Loucy (cell line): ENCODE data around the gene BCL2.

Experiments
- H2AFZ ChIP-seq: fragments of 200-600 bp; sonication (generic); 2 replicates; pipeline ENCODE4 v1.6.0; 2016; ENCODE audit warnings: antibody characterized with exemption, mild to moderate bottlenecking, low read length, moderate library complexity
- H3F3A ChIP-seq: fragments of 200-600 bp; 2 replicates; pipeline ENCODE4 v1.6.0; 2016; ENCODE audit warnings: antibody characterized with exemption, low read depth, mild to moderate bottlenecking
- H3K27me3 ChIP-seq: fragments of 200-600 bp; sonication (generic); 2 replicates; pipeline ENCODE4 v1.6.1; 2014; ENCODE audit warnings: low read length, mild to moderate bottlenecking; ENCODE audit not compliant: insufficient read depth, poor library complexity, severe bottlenecking
- H3K36me3 ChIP-seq: fragments of 200-600 bp; sonication (generic); 2 replicates; pipeline ENCODE4 v1.6.1; 2016; ENCODE audit warnings: low read length; ENCODE audit not compliant: insufficient read depth
- H3K4me1 ChIP-seq: fragments of 200-600 bp; sonication (generic); 2 replicates; pipeline ENCODE4 v1.5.1; 2014; ENCODE audit warnings: low read length, mild to moderate bottlenecking; ENCODE audit not compliant: insufficient read depth, poor library complexity, severe bottlenecking
- H3K4me2 ChIP-seq: fragments of 200-600 bp; sonication (generic); 2 replicates; pipeline ENCODE4 v1.6.0; 2014; ENCODE audit warnings: antibody characterized with exemption, low read length, low read depth, mild to moderate bottlenecking; ENCODE audit not compliant: poor library complexity, severe bottlenecking
- H3K4me3 ChIP-seq: fragments of 200-600 bp; sonication (generic); 2 replicates; pipeline ENCODE4 v1.5.1; 2014; ENCODE audit warnings: low read length, mild to moderate bottlenecking, mixed read lengths; ENCODE audit not compliant: poor library complexity, severe bottlenecking
- H3K79me2 ChIP-seq: fragments of 200-600 bp; sonication (generic); 2 replicates; pipeline ENCODE4 v1.6.1; 2014; ENCODE audit warnings: low read length; ENCODE audit not compliant: insufficient read depth
- H3K9ac ChIP-seq: fragments of 200-600 bp; sonication (generic); 2 replicates; pipeline ENCODE4 v1.6.0; 2014; ENCODE audit warnings: mild to moderate bottlenecking, low read depth, low read length, moderate library complexity; ENCODE audit not compliant: poor library complexity, severe bottlenecking
- H3K9me2 ChIP-seq: fragments of 200-600 bp; sonication (generic); replicated peaks from 2 replicates; pipeline ENCODE4 v1.6.1; 2016; ENCODE audit warnings: low read depth, low read length, mixed read lengths
- H3K9me3 ChIP-seq: fragments of 200-600 bp; sonication (generic); 2 replicates; pipeline ENCODE4 v1.6.1; 2014; ENCODE audit warnings: mild to moderate bottlenecking, antibody characterized with exemption, low read length, low read depth; ENCODE audit not compliant: insufficient read depth
- H4K20me1 ChIP-seq: fragments of 200-600 bp; sonication (generic); 2 replicates; pipeline ENCODE4 v1.6.0; 2014; ENCODE audit warnings: antibody characterized with exemption, low read length, mild to moderate bottlenecking; ENCODE audit not compliant: insufficient read depth, poor library complexity, severe bottlenecking
- EZH2phosphoT487 ChIP-seq: fragments of 200-600 bp; IDR thresholded peaks from 2 replicates; pipeline ENCODE4 v1.6.1; 2018; ENCODE audit warnings: antibody characterized with exemption, mild to moderate bottlenecking, moderate library complexity, borderline replicate concordance
- TF ChIP-seq, protein P1 (sequence below): fragments of 200-600 bp; sonication (generic); conservative IDR thresholded peaks from 2 replicates; pipeline ENCODE4 v1.5.1; 2014; ENCODE audit warnings: mild to moderate bottlenecking, antibody characterized with exemption, low read length

BCL2 gene

DNA sequence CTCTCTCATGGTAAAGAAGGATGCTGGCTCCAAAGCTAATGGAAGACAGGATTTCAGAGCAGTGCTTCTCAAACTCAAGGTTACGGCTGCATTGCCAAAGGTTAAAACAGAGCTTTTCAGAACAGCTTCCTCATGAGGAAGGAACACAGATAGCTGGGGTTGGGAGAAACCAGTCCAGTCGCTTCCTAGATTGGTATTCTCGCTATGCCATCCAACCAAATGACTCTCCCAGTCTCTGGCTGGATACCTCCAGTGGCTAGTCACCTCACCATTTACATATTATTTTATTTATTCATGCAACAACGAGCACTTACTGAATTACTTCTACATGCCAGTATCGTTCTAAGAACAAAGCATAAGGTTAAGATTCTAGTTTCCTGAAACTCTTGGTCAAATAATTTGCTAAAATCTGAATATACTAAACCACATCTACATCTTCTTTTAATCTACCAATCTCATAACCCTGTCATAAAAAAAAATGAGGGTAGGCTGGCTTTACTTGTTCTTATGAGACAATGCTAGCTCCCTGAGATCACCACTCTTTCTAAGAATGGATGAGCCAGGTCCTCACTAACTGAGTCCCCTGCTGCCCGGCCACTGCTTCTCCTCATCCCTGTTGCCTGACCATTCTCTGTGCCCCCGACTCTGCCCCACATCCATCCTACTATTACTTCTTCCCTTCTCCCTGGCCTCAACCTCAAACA is 27.1 kb upstream of the BCL2 start:
- H3K9me2 ChIP-seq: no peaks in the 10 kb centered on the region
- H3K9me3 ChIP-seq: no peaks in the 10 kb centered on the region
- peaks cover 35% of the 10 kb centered on the region; the same call in 1 of the 2 replicates for H3K36me3 ChIP-seq
- no peak overlapping the region for H2AFZ ChIP-seq
- no peak overlapping the region for H3K9ac ChIP-seq
- no peak for TF ChIP-seq EZH2phosphoT487
- TF ChIP-seq, protein P1, sequence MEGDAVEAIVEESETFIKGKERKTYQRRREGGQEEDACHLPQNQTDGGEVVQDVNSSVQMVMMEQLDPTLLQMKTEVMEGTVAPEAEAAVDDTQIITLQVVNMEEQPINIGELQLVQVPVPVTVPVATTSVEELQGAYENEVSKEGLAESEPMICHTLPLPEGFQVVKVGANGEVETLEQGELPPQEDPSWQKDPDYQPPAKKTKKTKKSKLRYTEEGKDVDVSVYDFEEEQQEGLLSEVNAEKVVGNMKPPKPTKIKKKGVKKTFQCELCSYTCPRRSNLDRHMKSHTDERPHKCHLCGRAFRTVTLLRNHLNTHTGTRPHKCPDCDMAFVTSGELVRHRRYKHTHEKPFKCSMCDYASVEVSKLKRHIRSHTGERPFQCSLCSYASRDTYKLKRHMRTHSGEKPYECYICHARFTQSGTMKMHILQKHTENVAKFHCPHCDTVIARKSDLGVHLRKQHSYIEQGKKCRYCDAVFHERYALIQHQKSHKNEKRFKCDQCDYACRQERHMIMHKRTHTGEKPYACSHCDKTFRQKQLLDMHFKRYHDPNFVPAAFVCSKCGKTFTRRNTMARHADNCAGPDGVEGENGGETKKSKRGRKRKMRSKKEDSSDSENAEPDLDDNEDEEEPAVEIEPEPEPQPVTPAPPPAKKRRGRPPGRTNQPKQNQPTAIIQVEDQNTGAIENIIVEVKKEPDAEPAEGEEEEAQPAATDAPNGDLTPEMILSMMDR: no peak
- no peak overlapping the region for H3K4me2 ChIP-seq
- no peaks in the 10 kb centered on the region for H3K27me3 ChIP-seq
- H3F3A ChIP-seq: no peaks in the 10 kb centered on the region
- no peaks in the 10 kb centered on the region for H4K20me1 ChIP-seq
- no peaks in the 10 kb centered on the region for H3K79me2 ChIP-seq
- no peak overlapping the region for H3K4me3 ChIP-seq
- no peaks in the 10 kb centered on the region for H3K4me1 ChIP-seq

- Histone ChIP-seq H3K4me3 (no peak overlapping the region), H4K20me1 (no peaks in the 10 kb centered on the region), H3K4me1 (no peaks in the 10 kb centered on the region), H3K79me2 (no peaks in the 10 kb centered on the region), H3K9me2 (no peaks in the 10 kb centered on the region), H3K27me3 (no peaks in the 10 kb centered on the region), H3F3A (no peaks in the 10 kb centered on the region), H3K4me2 (no peak overlapping the region), H3K9ac (no peak overlapping the region), H3K9me3 (no peaks in the 10 kb centered on the region), H3K36me3 (peaks cover 31% of the 10 kb centered on the region; the same call in 1 of the 2 replicates), H2AFZ (no peak overlapping the region)
- TF ChIP-seq, protein P1: no peak
- no peak for TF ChIP-seq EZH2phosphoT487
These were observed 26.5 kb upstream of the BCL2 start for GRCh38 chr18:63346031-63346430.

DNA sequence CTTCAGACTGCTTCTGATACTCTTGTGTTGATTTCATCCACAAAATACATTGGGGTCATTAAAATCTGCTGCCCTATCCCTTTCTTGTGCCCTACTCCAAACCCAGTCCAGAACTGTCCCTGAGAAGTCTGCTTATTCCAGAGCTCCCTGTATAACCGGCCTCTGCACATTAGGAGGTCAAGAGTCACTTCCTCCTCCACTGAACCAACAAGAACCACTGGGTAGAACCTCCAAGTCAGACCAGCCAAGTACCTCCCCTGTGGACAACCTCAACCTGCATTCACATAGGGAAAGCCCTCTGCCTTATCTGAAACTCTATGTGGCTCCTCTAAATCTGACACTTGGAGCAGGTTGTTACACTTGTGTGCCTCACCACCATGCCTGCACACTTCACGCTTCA is 25.3 kb upstream of the BCL2 start:
- H3K9me3 ChIP-seq: no peaks in the 10 kb centered on the region
- H3K36me3 ChIP-seq: peaks cover 33% of the 10 kb centered on the region; the same call in 1 of the 2 replicates
- no peaks in the 10 kb centered on the region for H3K27me3 ChIP-seq
- H3K4me3 ChIP-seq: no peak overlapping the region
- no peaks in the 10 kb centered on the region for H3K79me2 ChIP-seq
- no peak overlapping the region for H2AFZ ChIP-seq
- H3K4me2 ChIP-seq: no peak overlapping the region
- no peaks in the 10 kb centered on the region for H3F3A ChIP-seq
- H3K4me1 ChIP-seq: no peaks in the 10 kb centered on the region
- H4K20me1 ChIP-seq: no peaks in the 10 kb centered on the region
- TF ChIP-seq, protein P1: no peak
- no peak for TF ChIP-seq EZH2phosphoT487
- no peaks in the 10 kb centered on the region for H3K9me2 ChIP-seq
- no peak overlapping the region for H3K9ac ChIP-seq
